ENCODE measurements around the gene HNRNPL.
A peak's percentile ranks its signal among the peaks of the same experiment; 100 is the strongest.

The HNRNPL gene

DNA sequence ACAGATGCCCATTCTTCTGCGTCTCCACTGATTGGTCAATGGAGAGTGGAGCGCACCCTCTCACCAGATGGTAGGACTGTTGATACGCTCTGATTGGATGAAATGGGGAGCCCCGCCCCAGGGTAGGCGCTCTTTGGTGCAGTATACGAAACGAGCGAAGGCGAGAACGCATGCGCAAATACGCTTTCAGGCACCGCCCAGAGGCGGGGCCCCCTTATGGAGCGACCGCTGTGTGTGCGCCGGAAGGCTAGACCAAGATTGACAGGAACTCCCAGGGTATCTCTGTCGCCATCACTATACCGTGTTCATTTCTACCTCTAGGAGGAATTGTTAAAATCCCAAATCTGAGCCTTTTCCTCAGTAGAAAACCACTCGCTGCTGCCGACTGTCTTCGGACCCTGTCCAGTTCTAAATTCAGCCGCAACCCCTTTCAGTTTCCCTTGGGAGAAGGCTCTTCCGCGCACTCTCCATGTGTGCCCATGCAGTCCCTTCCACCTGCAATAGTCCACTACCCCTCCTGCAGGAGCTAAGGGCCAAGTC lies 720 bp upstream of the HNRNPL start:
- TF ChIP-seq SIN3A (IDR thresholded peaks at IDR 0.05; ENCODE audit: borderline replicate concordance, insufficient read depth, low read length) (no peak), POLR2AphosphoS5 (IDR thresholded peaks at IDR 0.05; ENCODE audit: low read depth, low read length) (peak; percentile 79), TAF1 (IDR thresholded peaks at IDR 0.05; ENCODE audit: borderline replicate concordance, insufficient read depth, low read length) (peak; percentile 60; the same call in 1 of the 2 replicates), FOXP2 (optimal IDR thresholded peaks at IDR 0.05; ENCODE audit: borderline replicate concordance, extremely low read depth, extremely low read length, insufficient read depth) (no peak)
- TF ChIP-seq, protein P1, sequence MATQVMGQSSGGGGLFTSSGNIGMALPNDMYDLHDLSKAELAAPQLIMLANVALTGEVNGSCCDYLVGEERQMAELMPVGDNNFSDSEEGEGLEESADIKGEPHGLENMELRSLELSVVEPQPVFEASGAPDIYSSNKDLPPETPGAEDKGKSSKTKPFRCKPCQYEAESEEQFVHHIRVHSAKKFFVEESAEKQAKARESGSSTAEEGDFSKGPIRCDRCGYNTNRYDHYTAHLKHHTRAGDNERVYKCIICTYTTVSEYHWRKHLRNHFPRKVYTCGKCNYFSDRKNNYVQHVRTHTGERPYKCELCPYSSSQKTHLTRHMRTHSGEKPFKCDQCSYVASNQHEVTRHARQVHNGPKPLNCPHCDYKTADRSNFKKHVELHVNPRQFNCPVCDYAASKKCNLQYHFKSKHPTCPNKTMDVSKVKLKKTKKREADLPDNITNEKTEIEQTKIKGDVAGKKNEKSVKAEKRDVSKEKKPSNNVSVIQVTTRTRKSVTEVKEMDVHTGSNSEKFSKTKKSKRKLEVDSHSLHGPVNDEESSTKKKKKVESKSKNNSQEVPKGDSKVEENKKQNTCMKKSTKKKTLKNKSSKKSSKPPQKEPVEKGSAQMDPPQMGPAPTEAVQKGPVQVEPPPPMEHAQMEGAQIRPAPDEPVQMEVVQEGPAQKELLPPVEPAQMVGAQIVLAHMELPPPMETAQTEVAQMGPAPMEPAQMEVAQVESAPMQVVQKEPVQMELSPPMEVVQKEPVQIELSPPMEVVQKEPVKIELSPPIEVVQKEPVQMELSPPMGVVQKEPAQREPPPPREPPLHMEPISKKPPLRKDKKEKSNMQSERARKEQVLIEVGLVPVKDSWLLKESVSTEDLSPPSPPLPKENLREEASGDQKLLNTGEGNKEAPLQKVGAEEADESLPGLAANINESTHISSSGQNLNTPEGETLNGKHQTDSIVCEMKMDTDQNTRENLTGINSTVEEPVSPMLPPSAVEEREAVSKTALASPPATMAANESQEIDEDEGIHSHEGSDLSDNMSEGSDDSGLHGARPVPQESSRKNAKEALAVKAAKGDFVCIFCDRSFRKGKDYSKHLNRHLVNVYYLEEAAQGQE (IDR thresholded peaks at IDR 0.05; ENCODE audit: insufficient read depth in 1 of 2, low read depth in 2 of 2, low read length in 2 of 2): no peak

DNA sequence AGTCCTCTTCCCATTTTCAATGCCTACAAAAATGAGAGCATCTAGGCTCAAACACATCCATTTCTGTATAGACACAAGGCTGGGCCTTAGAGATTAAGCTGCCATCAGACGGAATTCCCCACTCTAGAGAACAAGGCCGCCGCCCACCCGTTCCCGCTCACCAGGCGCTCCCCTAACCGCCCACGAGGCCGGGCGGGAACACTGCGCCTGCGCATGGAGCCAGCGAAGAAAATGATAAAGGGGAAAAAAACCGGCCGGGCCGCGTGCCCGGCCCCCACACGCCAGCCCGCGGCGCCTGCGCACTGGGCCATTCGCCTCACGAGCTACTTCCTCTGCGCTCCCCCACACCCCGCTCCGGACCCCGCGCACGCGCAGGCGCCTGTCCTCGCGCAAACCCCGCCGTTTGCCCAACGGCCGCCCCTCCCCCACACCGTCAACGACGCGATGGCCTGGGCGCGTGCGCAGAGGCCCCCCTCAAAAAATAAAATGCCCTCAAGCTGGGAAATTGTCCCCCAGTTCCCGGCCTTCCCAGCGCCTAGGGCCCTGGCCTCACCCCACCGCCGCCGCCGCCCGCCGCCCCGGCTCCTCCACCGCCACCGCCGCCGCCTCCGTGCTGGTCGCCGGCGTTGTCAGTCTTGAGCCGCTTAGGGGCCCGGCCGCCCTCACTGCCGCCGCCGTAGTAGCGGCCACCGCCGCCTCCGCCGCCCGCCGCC lies 483 bp downstream of the HNRNPL start:
- TF ChIP-seq, protein P1 (IDR thresholded peaks at IDR 0.05; ENCODE audit: insufficient read depth in 1 of 2, low read depth in 2 of 2, low read length in 2 of 2): no peak
- TF ChIP-seq POLR2AphosphoS5 (IDR thresholded peaks at IDR 0.05; ENCODE audit: low read depth, low read length) (peak; percentile 42; the same call in 1 of the 2 replicates), FOXP2 (optimal IDR thresholded peaks at IDR 0.05; ENCODE audit: borderline replicate concordance, extremely low read depth, extremely low read length, insufficient read depth) (peak; percentile 67), SIN3A (IDR thresholded peaks at IDR 0.05; ENCODE audit: borderline replicate concordance, insufficient read depth, low read length) (0 out of 2 replicates have a peak, but pooled peaks have one; percentile 51), TAF1 (IDR thresholded peaks at IDR 0.05; ENCODE audit: borderline replicate concordance, insufficient read depth, low read length) (no peak)

DNA sequence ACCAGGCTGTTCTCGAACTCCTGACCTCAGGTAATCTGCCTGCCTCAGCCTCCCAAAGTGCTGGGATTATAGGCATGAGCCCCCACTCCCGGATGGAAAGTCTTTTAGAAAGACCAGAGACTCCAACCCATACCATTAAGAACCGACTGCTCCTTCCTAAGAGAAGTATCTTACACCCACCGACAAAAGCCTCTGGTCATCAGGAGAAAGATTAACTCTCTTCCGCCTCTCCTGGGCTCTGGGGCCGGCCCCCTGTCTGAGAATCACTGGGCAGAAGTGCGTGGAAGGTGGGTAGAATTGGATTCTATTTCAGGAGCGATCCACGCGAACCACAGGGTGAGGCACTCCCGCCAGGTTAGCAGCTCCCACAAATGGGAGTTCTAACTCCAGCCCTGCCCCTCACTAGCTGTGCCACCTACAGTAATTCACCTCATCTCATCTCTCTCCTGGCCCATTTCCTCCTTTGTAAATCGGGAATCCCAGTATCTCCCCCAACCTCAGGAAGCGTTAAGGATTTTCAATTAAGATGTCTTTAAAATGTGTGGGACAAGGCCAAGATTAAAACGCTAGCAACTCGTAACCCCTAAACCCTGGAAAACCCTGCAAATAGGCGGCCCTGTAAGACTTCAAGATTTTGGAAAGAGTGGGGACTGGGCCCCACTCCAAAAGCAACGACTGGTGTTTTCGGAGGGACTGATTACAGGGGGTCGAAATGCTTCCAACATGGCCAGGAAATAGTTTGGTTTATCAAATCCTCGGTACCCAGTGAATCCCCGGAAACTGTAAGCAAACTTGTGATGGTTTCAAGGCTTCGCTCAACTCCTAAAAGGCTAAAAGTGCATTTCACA lies 1.3 kb downstream of the HNRNPL start:
- TF ChIP-seq SIN3A (IDR thresholded peaks at IDR 0.05; ENCODE audit: borderline replicate concordance, insufficient read depth, low read length) (no peak), TAF1 (IDR thresholded peaks at IDR 0.05; ENCODE audit: borderline replicate concordance, insufficient read depth, low read length) (no peak), FOXP2 (optimal IDR thresholded peaks at IDR 0.05; ENCODE audit: borderline replicate concordance, extremely low read depth, extremely low read length, insufficient read depth) (no peak), POLR2AphosphoS5 (IDR thresholded peaks at IDR 0.05; ENCODE audit: low read depth, low read length) (no peak)
- TF ChIP-seq, protein P1 (IDR thresholded peaks at IDR 0.05; ENCODE audit: insufficient read depth in 1 of 2, low read depth in 2 of 2, low read length in 2 of 2): no peak

DNA sequence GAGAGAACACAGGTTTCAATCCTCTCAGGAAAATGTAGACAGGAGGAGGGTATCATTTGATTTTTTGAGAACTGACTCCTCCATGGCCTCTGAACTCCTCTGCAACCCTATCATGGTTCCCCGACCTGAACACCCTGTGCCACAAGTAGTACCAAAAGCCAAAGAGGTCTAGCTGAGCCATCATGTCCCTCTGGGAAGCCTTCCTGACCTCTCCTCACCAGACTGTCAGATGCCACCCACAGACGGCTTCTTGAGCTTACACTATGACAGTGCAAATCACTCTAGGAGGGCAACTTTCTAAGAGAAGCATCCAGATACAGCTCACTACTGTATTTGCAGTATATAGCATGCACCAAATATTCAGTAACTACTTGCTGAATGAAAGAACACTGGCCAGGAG lies 3.7 kb downstream of the HNRNPL start:
- no peak for TF ChIP-seq POLR2AphosphoS5 (IDR thresholded peaks at IDR 0.05; ENCODE audit: low read depth, low read length)
- TF ChIP-seq TAF1 (IDR thresholded peaks at IDR 0.05; ENCODE audit: borderline replicate concordance, insufficient read depth, low read length): no peak
- no peak for TF ChIP-seq FOXP2 (optimal IDR thresholded peaks at IDR 0.05; ENCODE audit: borderline replicate concordance, extremely low read depth, extremely low read length, insufficient read depth)
- no peak for TF ChIP-seq SIN3A (IDR thresholded peaks at IDR 0.05; ENCODE audit: borderline replicate concordance, insufficient read depth, low read length)
- TF ChIP-seq, protein P1 (IDR thresholded peaks at IDR 0.05; ENCODE audit: insufficient read depth in 1 of 2, low read depth in 2 of 2, low read length in 2 of 2): no peak
